Fibroblast of villous mesenchyme (primary cell): Measurements from ENCODE around the gene HPCAL1. TPM values are rescaled to one million over a fixed set of nuclear protein-coding genes. Genes with fewer than 3 reads are reported as not detected.

ENCODE experiments used
- DNase-seq: peaks from one replicate; pipeline ENCODE4 v3.0.0-alpha.2; 2010; ENCODE audit warnings: low read depth
- H3K4me3 ChIP-seq: 2 replicates; pipeline ENCODE4 v1.5.1; 2011; ENCODE audit warnings: low read depth, mild to moderate bottlenecking, low read length
- CTCF ChIP-seq: IDR thresholded peaks from 2 replicates; pipeline ENCODE4 v1.5.1; 2012; ENCODE audit warnings: low read depth, mild to moderate bottlenecking, low read length; ENCODE audit not compliant: insufficient read depth
- total RNA-seq: library from RNA; depleted of rRNA; stranded (reverse); fragments of >200 nt; gene quantifications from 2 replicates; pipeline ENCODE4 v1.2.3, GENCODE V29; 2012

The HPCAL1 gene
- total RNA-seq, 1 donor = 60.0 TPM

- no peak overlapping the region for H3K4me3 ChIP-seq
- no peak for DNase-seq
- no peak for TF ChIP-seq CTCF
Measured at GRCh38 chr2:10367472-10368439, 65.1 kb downstream of the HPCAL1 start.

- no peak overlapping the region for H3K4me3 ChIP-seq
Measured at GRCh38 chr2:10368491-10369231, 66.0 kb downstream of the HPCAL1 start.

GRCh38 chr2:10369269-10370255 lies 66.9 kb downstream of the HPCAL1 start:
- no peak overlapping the region for H3K4me3 ChIP-seq
- TF ChIP-seq CTCF = no peak
- DNase-seq = no peak

More at GRCh38 chr2:10368491-10369231, 66.0 kb downstream of the HPCAL1 start:
- TF ChIP-seq CTCF = no peak
- no peak for DNase-seq

- TF ChIP-seq CTCF = no peak
- no peak for DNase-seq
Measured at GRCh38 chr2:10370390-10370789, 67.7 kb downstream of the HPCAL1 start.

GRCh38 chr2:10370895-10371294 lies 68.2 kb downstream of the HPCAL1 start:
- TF ChIP-seq CTCF = no peak
- H3K4me3 ChIP-seq = no peak overlapping the region
- DNase-seq = no peak

More at GRCh38 chr2:10370390-10370789, 67.7 kb downstream of the HPCAL1 start:
- no peak overlapping the region for H3K4me3 ChIP-seq

GRCh38 chr2:10371441-10372196 lies 68.9 kb downstream of the HPCAL1 start:
- TF ChIP-seq CTCF = no peak
- no peak for DNase-seq
- no peak overlapping the region for H3K4me3 ChIP-seq
